ENCODE results near the gene HNRNPR. TPM values are rescaled to one million over a fixed set of nuclear protein-coding genes. Genes with fewer than 3 reads are reported as not detected.
"Not testable (repeated sequence)": the region's sequence is repeated elsewhere in the genome, so short reads cannot be mapped to it uniquely, and the experiment has no call there.

The HNRNPR gene
- total and polyA plus RNA-seq, 5 experiments from 2014 or later = 115 to 193 (median 182) TPM

DNA sequence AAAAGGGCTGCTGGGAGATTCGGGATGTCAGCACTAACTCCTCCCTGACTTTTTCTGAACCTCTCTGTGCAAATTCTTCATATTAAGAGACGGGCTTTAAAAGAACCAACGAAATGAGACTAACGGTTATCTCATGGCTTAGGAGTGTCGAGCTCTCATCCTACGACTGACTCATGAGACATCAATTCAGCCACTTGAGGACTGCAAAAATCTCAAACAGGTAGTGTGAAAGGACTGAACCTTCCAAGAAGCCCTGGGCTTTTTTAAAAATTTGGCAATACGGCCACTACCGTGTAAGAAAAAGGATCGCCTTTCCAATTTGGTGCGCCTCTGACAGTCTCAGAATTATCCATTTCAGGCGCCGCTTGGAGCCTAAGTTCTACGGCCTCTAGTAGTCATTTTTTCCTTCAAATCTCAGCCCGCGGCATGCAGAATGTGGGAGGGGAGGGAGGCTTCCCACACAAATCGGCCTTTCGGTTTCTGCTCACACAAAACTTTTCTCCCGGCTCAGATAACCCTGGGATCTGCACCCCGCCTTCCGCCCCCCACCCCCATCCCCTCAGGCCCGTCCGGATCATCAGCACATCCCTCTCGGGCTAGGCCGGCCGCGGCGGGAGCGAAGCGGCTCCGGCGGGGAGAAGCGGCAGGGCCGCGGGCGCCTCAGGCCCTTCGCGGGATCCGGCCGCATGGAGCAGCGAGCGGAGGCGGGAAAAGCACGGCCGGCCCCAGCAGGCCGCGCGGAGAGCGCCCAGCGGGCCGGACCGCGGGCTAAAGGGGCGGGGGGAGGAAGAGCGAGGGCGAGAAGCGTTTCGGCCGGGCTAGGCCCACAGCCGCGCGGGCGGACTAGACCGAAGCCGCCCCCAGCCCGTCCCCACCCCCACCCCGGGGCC lies 618 bp downstream of the HNRNPR start:
- peak; percentile 1 to 2 for ATAC-seq
- DNase-seq = peak in 4 of 10 donors; percentile 16 to 24 (median 20)
- H3K36me3 Mint-ChIP-seq = peaks cover 0 to 8% (median 0%) of the 10 kb centered on the region in 3 donors
- H3K4me1 Mint-ChIP-seq = peaks cover 26 to 56% (median 54%) of the 10 kb centered on the region in 4 donors
- peak overlapping the region; percentile 83 to 99 (median 88) for H3K4me3 Mint-ChIP-seq
- H3K27me3 Mint-ChIP-seq = no peaks in the 10 kb centered on the region
- POLR2A ChIA-PET = interaction anchor here (0.5 to 3.6 kb wide), 14 partner anchors 11 to 1887 kb away, joined by 3 to 86 read pairs (median 4); partner anchors contain the start of genes PNRC2, RPL11 and ZNF436
- H3K27ac Mint-ChIP-seq = peak overlapping the region; percentile 70 to 96 (median 93)
- H3K9me3 Mint-ChIP-seq = no peaks in the 10 kb centered on the region

DNA sequence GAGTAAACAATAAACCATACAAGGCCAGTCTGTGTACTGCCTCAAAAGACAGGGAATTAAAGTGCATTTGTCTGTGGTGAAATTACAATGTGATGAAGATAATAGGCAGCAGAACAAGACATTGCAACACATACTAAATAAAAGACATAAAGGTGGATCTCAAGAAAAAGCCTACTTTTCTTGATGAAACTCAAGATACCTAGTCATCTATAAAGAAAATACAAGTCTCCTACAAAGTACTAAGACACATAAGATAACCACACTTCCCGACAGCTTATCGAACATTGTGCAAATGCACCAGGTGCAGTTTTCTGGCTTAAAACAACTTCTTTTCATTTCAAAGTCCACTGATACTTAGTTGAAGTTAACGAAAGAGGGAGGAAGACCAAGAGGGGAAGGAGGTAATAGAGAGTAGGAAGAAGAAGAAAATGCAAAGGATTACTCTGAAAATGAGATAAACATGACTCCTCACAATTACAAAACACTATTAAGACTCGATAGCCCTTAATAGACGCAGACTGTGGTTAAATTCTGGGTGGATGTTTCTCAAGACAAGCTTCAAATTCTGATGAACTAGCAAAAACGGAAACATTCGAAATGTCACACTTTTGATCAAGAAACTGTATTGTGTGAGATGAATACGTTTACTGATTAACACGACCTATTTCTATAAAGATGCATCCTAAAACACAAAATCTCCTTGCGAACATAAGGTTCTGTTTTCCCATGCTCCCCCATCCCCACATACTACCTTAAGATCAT lies 2.0 kb downstream of the HNRNPR start:
- Mint-ChIP-seq H3K27ac (peak overlapping the region in 9 of 10 donors; percentile 35 to 94 (median 73)), H3K4me3 (peak overlapping the region; percentile 83 to 99 (median 88)), H3K36me3 (peaks cover 0 to 20% (median 0%) of the 10 kb centered on the region in 3 donors), H3K9me3 (no peaks in the 10 kb centered on the region), H3K27me3 (no peaks in the 10 kb centered on the region), H3K4me1 (peaks cover 30 to 65% (median 60%) of the 10 kb centered on the region in 4 donors)
- POLR2A ChIA-PET = no interaction called here
- ATAC-seq (no peak), DNase-seq (no peak)

DNA sequence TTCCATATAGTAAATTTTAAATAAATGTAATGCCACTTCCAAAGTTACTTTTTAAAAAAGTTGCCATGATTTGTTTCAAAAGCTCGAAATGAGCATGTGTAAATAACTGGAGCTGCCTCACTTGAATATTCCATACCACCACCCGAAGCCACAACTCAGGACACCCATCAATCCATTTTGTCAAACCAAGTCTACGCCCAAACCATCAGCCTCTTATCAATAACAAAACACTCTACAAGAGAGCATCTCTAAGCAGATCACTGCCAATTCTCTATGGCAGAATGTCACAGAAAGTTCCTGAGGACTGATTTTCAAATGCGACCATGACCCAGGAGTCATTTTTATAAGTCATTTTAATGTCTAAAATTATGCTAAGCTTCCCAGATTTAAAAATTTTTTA lies 4.5 kb downstream of the HNRNPR start:
- H3K27me3 Mint-ChIP-seq = no peaks in the 10 kb centered on the region
- no peak for DNase-seq
- H3K36me3 Mint-ChIP-seq = peaks cover 0 to 43% (median 9%) of the 10 kb centered on the region in 3 donors
- ATAC-seq = no peak
- peaks cover 28 to 63% (median 57%) of the 10 kb centered on the region in 4 donors for H3K4me1 Mint-ChIP-seq
- POLR2A ChIA-PET = interaction anchor here (0.6 kb wide), 2 partner anchors 8 to 33 kb away, joined by 4 read pairs; no protein-coding TSS in a partner anchor
- no peaks in the 10 kb centered on the region for H3K9me3 Mint-ChIP-seq
- peak overlapping the region in 9 of 10 donors; percentile 4 to 92 (median 26) for H3K27ac Mint-ChIP-seq
- H3K4me3 Mint-ChIP-seq = peak overlapping the region in 9 of 10 donors; percentile 21 to 99 (median 51)

DNA sequence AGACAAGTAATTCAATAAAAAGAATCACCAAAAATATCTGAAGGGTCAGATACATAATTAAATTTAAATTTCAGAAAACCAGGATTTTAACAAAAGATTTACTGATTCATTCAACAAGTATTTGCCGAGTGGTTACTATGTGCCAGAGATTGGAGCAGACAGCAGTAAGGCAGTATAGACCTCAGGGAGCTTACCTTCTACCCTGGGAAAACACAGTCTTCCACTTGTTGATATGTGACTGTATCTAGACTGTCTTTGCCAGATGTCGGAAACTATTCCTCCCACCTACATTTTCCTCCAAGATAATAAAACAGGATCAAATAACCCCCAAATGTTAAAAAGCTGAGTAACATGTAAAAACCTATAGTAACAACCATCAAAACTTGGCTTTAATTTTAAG lies 6.2 kb downstream of the HNRNPR start:
- POLR2A ChIA-PET = interaction anchor here (0.6 to 1.1 kb wide), 2 partner anchors 30 to 37 kb away, joined by 3 to 5 read pairs; no protein-coding TSS in a partner anchor
- ATAC-seq (no peak), DNase-seq (no peak)
- peaks cover 0 to 61% (median 19%) of the 10 kb centered on the region in 3 donors for H3K36me3 Mint-ChIP-seq
- H3K4me1 Mint-ChIP-seq = peaks cover 25 to 64% (median 51%) of the 10 kb centered on the region in 4 donors
- peak overlapping the region in 5 of 10 donors; percentile 5 to 66 (median 34) for H3K27ac Mint-ChIP-seq
- no peaks in the 10 kb centered on the region for H3K27me3 Mint-ChIP-seq
- H3K9me3 Mint-ChIP-seq = no peaks in the 10 kb centered on the region
- peak overlapping the region in 2 of 10 donors; percentile 5 to 14 for H3K4me3 Mint-ChIP-seq

DNA sequence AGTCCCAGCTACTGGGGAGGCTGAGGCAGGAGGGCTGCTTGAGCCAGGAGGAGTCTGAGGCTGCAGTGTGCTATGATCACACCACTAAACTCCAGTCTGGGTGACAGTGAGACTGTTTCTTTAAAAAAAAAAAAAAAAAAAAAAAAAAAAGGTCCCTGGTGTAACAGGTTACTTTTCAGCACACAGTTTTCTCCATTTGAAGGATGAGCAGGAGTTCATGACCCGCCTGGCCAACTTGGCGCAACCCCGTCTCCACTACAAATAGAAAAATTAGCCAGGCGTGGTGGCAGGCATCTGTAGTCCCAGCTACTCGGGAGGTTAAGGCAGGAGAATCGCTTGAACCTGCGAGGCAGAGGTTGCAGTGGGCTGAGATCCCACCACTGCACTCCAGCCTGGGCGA lies 12.4 kb downstream of the HNRNPR start:
- H3K4me1 Mint-ChIP-seq = peaks cover 13 to 53% (median 16%) of the 10 kb centered on the region in 4 donors
- ATAC-seq (no peak), DNase-seq (no peak)
- H3K27ac Mint-ChIP-seq = peak overlapping the region in 1 of 10 donors; percentile 21
- no peaks in the 10 kb centered on the region for H3K27me3 Mint-ChIP-seq
- H3K36me3 Mint-ChIP-seq = peaks cover 4 to 98% (median 26%) of the 10 kb centered on the region in 3 donors
- no peaks in the 10 kb centered on the region for H3K9me3 Mint-ChIP-seq
- H3K4me3 Mint-ChIP-seq = no peak overlapping the region
- POLR2A ChIA-PET = interaction anchor here (0.6 kb wide), 1 partner anchor 8 kb away, joined by 4 read pairs; no protein-coding TSS in a partner anchor

DNA sequence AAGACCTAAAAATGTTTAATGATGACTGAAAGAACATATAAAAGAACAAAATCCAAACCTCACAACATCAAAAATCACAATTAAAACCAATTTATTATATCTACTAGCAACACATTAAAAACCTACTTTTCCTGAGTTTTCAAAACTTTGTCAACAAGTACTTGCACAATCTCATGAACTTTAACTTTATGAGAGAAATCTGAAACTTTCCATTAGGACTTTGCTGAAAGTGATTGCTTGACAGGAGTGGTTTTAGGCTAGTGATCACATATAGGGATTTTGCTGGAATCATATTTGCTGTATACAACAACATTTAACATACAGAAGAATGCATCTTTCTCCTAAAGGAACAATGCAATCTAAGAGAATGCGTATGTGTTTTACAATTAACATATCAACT lies 13.2 kb downstream of the HNRNPR start:
- peak overlapping the region in 1 of 10 donors; percentile 1 for H3K27ac Mint-ChIP-seq
- H3K9me3 Mint-ChIP-seq = no peaks in the 10 kb centered on the region
- POLR2A ChIA-PET = no interaction called here
- H3K36me3 Mint-ChIP-seq = peaks cover 4 to 98% (median 26%) of the 10 kb centered on the region in 3 donors
- DNase-seq (no peak), ATAC-seq (no peak)
- H3K4me1 Mint-ChIP-seq = peaks cover 17 to 57% (median 19%) of the 10 kb centered on the region in 4 donors
- no peak overlapping the region for H3K4me3 Mint-ChIP-seq
- no peaks in the 10 kb centered on the region for H3K27me3 Mint-ChIP-seq

DNA sequence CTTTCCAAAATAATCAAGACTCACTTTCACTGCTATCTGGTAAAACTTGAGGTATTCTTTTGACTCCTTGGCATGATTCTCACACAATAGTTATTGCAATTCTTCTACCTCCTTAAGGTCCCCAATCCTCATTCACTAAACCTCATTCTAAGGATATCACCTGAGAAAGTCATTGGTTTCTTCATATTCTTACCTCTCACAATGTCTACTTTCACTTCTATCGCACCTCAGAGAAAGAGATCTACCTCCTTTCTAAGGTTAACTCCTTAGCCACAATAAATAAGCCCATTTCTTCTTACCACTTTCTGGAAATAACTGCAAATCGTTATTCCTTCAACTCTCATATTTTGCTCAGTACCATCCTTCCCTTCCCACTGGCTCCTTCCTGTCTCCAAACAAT lies 18.7 kb downstream of the HNRNPR start:
- H3K9me3 Mint-ChIP-seq = no peaks in the 10 kb centered on the region
- no peak for ATAC-seq
- peaks cover 21 to 41% (median 25%) of the 10 kb centered on the region in 4 donors for H3K4me1 Mint-ChIP-seq
- DNase-seq = no peak
- H3K36me3 Mint-ChIP-seq = peaks cover 4 to 86% (median 9%) of the 10 kb centered on the region in 3 donors
- peak overlapping the region in 3 of 10 donors; percentile 8 to 46 (median 41) for H3K27ac Mint-ChIP-seq
- no peaks in the 10 kb centered on the region for H3K27me3 Mint-ChIP-seq
- POLR2A ChIA-PET = interaction anchor here (0.7 kb wide), 1 partner anchor 61 kb away, joined by 3 read pairs; no protein-coding TSS in a partner anchor
- H3K4me3 Mint-ChIP-seq = no peak overlapping the region

DNA sequence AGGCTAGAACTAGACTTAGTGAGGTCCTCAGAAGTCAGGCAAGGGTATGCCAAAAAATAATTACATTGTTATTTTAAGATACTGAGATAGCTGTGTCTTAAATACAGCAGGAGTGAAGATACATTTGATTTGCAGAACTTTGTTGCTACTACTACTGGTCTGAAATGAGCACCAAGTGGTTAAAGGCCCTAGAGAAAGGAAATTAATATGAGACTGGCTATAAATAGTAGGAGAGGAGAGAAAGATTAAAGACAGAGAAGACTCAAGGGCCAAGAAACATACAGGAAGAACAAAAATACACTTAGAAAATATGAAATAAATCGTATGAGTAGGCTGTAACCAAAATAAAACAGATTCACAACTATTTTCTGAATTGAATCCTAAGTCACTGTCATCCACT lies 21.3 kb downstream of the HNRNPR start:
- Mint-ChIP-seq H3K36me3 (peaks cover under 1 to 83% (median 6%) of the 10 kb centered on the region in 3 donors), H3K9me3 (no peaks in the 10 kb centered on the region), H3K4me3 (no peak overlapping the region), H3K27me3 (no peaks in the 10 kb centered on the region), H3K27ac (peak overlapping the region in 4 of 10 donors; percentile 12 to 49 (median 18)), H3K4me1 (peaks cover 13 to 26% (median 23%) of the 10 kb centered on the region in 4 donors)
- DNase-seq (no peak), ATAC-seq (no peak)
- POLR2A ChIA-PET = no interaction called here

DNA sequence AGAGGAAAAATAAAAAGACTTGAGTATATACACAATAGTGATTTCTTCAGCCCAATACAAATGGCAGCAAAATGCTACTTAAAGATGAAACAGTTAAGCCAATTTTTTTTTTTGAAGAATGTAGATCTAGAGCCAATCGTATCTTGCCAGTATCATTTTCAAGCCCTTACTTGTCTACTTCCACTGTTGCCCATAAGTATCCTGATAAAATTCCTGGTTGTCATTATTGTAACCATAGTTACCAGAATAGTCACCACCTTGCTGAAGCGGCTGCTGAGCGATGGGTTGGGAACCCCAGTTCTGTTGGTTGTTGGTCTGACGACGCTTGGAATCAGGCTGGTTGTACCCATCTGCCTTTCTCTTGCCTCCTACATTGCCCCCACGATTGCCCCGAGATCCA lies 33.8 kb downstream of the HNRNPR start:
- Mint-ChIP-seq H3K4me1 (peaks cover 5 to 21% (median 12%) of the 10 kb centered on the region in 4 donors), H3K36me3 (peaks cover 11 to 85% (median 11%) of the 10 kb centered on the region in 3 donors), H3K27ac (peak overlapping the region in 2 of 10 donors; percentile 31)
- not testable (repeated sequence) for DNase-seq, H3K4me3 Mint-ChIP-seq, ATAC-seq, H3K27me3 Mint-ChIP-seq, H3K9me3 Mint-ChIP-seq
- POLR2A ChIA-PET = interaction anchor here (0.6 kb wide), 1 partner anchor 66 kb away, joined by 6 read pairs; no protein-coding TSS in a partner anchor

DNA sequence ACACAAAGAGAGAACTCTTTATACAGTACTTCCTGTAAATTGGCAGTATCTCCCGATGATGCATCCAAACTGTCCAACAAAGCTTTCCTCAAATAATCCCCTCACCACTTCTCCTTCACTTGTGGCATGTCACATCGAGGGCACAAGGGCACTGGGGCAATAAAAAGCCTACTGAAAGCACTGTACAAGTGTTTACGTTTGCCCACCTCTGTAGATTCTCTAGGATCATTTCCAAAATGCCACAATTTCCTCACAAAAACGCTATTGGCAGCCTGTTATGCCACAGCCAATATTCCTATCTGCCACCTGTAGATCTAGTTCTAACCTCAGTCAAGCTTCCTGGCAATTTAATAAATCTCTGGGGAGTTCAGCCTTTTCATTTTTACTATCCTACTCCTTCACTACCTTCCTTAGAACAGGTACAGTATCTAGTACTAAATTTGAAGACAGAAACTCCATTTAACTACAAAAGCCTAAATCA lies 39.9 kb downstream of the HNRNPR start:
- Mint-ChIP-seq H3K4me3 (no peak overlapping the region), H3K27ac (peak overlapping the region in 6 of 10 donors; percentile 10 to 53 (median 26)), H3K4me1 (peaks cover 0 to 7% (median under 1%) of the 10 kb centered on the region in 4 donors), H3K9me3 (no peaks in the 10 kb centered on the region), H3K27me3 (no peaks in the 10 kb centered on the region), H3K36me3 (peaks cover 0 to 74% (median 9%) of the 10 kb centered on the region in 3 donors)
- POLR2A ChIA-PET = no interaction called here
- ATAC-seq = no peak
- no peak for DNase-seq

DNA sequence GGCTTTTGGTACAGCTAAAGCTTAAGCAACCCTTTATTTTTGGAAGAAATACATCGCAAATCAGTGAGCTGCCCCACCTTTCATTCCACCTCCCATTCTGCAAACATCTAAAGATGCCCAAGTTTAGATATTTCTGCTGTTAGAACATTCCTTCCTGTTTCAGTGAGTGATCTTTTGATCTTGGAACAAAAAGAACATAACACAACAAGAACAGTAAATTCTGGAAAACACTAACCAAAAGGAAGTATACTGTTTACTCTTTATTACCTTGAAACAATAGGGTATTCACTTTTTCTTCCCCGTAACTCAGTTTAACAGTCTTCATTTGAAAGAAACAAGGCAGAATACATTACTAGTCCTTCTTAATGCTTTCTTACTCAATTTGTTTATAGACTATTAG lies 40.6 kb downstream of the HNRNPR start:
- Mint-ChIP-seq H3K4me3 (no peak overlapping the region), H3K27me3 (no peaks in the 10 kb centered on the region), H3K36me3 (peaks cover 0 to 73% (median 9%) of the 10 kb centered on the region in 3 donors), H3K9me3 (no peaks in the 10 kb centered on the region), H3K27ac (peak overlapping the region in 5 of 10 donors; percentile 0 to 46 (median 15)), H3K4me1 (peaks cover 0 to 7% (median under 1%) of the 10 kb centered on the region in 4 donors)
- DNase-seq (no peak), ATAC-seq (no peak)
- POLR2A ChIA-PET = no interaction called here

DNA sequence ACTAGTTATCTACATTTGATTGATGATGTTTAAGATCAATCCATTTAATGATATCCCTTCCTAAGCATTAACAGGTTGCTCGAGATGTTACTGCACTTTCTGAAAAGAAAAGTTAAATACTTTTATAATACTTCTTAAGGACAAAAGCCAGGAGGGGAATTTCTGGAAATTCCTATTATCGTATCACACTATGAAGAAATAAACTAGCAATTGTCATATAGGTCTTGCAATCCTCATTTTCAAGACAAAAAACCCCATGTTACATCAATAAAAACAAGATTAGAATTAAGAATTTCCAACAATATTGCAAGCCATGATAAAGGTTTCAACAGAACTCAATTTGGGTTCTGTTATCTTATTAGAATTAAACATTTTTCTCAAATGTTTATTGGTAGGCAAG lies 47.2 kb downstream of the HNRNPR start:
- H3K27ac Mint-ChIP-seq = peak overlapping the region in 1 of 10 donors; percentile 25
- H3K36me3 Mint-ChIP-seq = peaks cover 0 to 55% (median 8%) of the 10 kb centered on the region in 3 donors
- DNase-seq = no peak
- H3K9me3 Mint-ChIP-seq = no peaks in the 10 kb centered on the region
- POLR2A ChIA-PET = no interaction called here
- no peak overlapping the region for H3K4me3 Mint-ChIP-seq
- no peak for ATAC-seq
- H3K4me1 Mint-ChIP-seq = peaks cover 0 to 2% (median 0%) of the 10 kb centered on the region in 4 donors
- H3K27me3 Mint-ChIP-seq = no peaks in the 10 kb centered on the region

Measured in naive thymus-derived CD8-positive, alpha-beta T cell (primary cell).